ENCODE measurements around the gene RPL10.

- TF ChIP-seq CTCF (conservative IDR thresholded peaks at IDR 0.05; ENCODE audit: low read depth, low read length) (no peak), EZH2 (IDR thresholded peaks at IDR 0.05; ENCODE audit: low read length, unreplicated experiment) (no peak)
Observed at GRCh38 chrX:154404625-154405192, 6.5 kb downstream of the RPL10 start.

All from PC-3 (cell line).